ENCODE data around the gene GRK2. TPM values are rescaled to one million over a fixed set of nuclear protein-coding genes. Genes with fewer than 3 reads are reported as not detected.

The GRK2 gene
- total RNA-seq, 4 donors from 2014 or later: 42.6 to 106 (median 50.7) TPM

DNA sequence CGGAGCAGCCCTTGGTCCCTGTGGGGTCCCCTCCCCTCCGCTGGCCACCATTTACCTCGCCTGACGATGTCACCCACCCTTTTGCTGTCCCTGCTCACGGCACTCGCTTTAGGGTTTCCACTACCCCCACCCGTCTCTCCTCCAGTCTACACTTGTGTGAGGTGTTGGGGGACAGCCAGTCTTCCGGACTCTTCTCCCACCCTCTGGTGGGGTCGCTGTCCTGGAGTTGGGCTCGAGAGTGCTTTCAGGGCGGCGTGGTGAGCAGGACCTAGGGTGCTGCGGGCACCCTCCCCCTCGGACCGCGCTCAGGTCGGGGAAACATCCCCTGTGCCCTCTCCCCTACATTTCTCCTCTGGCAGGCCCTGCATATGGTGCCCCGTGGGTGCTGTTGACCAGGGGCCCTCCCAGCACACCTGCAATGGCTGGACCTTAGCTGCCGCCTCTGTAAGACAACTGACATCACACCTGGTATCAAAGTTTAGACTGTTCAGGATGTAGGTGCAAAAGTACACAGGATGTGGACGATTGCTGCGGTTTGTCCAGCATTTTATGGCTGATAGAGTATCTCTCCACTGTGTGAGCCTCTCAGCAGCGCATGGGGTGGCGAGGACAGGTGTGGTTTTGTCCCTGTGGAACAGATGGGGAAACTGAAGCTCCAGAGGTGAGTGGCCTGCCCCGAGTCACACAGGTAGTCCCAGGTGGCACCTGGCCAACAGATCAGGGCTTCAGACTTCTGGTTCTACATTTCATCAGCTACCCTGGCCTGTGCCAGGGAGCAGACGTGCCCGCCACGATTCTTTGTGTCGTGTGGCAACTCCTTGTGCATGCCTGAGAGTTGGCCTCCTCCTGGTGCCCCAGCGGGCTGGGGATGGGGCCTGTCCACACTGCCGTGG lies 1.2 kb downstream of the GRK2 start:
- no peak for ATAC-seq (ENCODE audit: low FRiP score)
- DNase-seq (ENCODE audit: low spot score): peak; percentile 34
- TF ChIP-seq CTCF (IDR thresholded peaks at IDR 0.05): no peak

GRCh38 chr11:67268081-67268961 lies 2.0 kb downstream of the GRK2 start:
- DNase-seq (ENCODE audit: low spot score) (no peak), ATAC-seq (ENCODE audit: low FRiP score) (no peak)
- TF ChIP-seq CTCF (IDR thresholded peaks at IDR 0.05): no peak

DNA sequence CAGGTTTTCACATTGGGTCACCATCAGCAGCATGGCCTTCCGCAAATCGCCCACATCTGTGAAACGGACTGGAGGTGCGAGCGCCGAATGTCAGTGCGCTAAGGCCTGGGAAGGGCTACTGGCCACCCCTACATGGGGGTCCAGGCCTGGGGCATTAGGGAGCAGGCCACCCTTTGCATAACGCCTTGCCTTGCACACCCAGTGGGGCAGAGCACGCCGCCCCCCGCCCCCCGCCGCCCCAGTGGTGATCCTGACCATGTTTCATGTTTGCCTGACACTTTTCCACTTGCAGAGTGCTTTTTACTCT lies 2.6 kb downstream of the GRK2 start:
- ATAC-seq (ENCODE audit: low FRiP score) (no peak), DNase-seq (ENCODE audit: low spot score) (no peak)
- TF ChIP-seq CTCF (IDR thresholded peaks at IDR 0.05): no peak

DNA sequence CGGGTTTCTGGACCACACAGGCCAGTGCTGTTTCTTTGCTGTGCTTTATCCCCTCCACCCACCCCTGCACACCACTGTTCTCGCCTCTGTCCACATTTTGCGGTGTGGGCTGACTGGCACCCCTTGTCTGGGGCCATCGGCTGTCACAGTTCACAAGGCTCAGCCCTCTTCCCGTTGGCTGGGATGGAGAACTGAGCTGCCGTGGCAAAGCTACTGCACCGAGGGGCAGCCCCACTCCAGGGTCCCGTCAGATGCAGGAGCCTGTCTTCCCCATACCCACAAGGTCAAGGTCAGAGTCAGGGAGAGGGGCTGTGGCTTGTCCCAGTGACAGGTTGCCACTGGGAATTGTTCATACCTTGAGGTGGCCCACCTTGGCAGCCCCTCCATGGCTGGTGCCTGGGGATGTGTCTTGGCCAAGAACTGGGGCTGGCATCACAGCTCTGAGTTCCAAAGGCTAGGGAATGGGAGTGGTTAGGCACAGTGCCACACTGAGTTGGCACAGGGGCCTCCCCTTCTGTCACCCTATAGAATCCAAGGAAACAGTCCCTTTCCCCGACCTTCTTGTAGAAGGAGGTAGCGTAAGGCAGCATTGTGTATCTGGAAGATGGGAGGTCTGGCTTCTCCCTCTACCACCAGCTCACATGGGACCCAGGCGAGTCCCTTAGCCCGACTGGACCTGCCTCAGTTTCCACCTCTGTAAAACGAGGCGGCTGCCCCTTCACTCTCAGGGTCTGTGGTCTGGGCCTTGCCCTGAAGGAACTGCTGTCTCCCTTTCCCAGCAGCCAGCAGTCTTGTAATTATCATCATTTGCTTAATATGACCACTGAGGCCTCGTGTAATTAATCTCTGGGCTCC lies 3.4 kb downstream of the GRK2 start:
- ATAC-seq (ENCODE audit: low FRiP score): no peak
- TF ChIP-seq CTCF (IDR thresholded peaks at IDR 0.05): no peak
- no peak for DNase-seq (ENCODE audit: low spot score)

DNA sequence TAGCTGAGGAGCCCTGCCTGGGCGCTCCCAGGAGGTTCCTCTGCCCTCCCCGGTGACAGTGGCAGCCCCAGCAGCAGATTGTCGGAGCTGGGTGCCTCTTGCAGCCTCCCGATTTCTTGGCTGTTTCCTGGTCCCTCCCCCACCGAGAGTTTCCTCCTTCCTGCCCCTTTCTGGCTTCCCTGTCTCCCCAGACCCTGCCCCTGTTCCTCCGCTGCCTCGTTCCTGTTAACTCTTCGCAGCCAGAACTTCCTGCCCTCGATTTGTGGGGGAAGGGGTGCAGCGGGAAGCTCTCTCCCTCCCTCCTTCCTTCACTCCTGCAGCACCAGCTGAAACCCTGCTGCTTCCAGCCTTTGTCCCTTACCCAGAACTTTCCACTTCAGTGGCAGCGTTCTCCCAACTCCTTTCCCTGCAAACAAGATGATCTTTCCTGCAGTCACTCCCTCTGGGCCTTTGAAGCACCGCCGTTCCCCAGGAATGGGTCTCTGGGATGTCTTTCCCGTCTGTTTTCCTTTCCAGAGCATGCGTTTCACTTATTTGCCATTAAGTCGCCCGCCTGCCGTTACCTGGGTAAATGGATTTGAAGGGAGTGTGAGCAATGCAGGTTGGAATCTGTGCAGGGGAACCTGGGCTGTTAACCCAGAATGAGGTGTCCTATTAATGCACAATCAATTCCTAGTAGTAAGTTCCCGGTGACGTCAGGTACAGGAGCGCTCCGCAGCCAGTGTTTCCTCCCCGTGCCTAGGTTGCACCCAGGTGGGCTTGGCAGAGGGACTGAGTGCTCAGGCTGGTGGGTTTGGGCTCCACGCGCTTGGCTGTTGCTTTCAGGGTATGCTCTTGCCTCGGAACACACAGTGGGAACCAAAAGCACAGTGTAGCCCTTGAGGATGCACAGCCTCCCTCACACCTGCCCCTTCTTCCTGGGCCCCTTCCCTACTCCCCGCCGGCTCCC lies 4.3 kb downstream of the GRK2 start:
- TF ChIP-seq CTCF (IDR thresholded peaks at IDR 0.05): no peak
- ATAC-seq (ENCODE audit: low FRiP score) (no peak), DNase-seq (ENCODE audit: low spot score) (no peak)

- ATAC-seq (ENCODE audit: low FRiP score): no peak
- no peak for DNase-seq (ENCODE audit: low spot score)
- no peak for TF ChIP-seq CTCF (IDR thresholded peaks at IDR 0.05)
Measured at GRCh38 chr11:67271205-67271540, 4.9 kb downstream of the GRK2 start.
